Inflammatory macrophage (primary cell): ENCODE data around the gene TBC1D3G.
"Not testable (repeated sequence)": the region's sequence is repeated elsewhere in the genome, so short reads cannot be mapped to it uniquely, and the experiment has no call there.

Experiments
- DNase-seq, 2 donors: peaks; one replicate each; pipeline ENCODE4 v3.0.0-alpha.2; 2020 to 2022
- total RNA-seq, 18 experiments: gene quantifications; one replicate each; lab custom pipeline; 2026; ENCODE audit warnings: mixed read lengths in 6 of 18, inconsistent platforms in 2 of 18; lab: John Stamatoyannopoulos, UW

The TBC1D3G gene
- 0 to 0.03 (median 0) reads per million in 18 experiments for total RNA-seq

GRCh38 chr17:36323584-36323983 is at the start of gene TBC1D3G:
TBC1D3G (plus strand) TSS chr17:36323884; CDS start chr17:36325412, 1,528 bp downstream.
- DNase-seq: not testable (repeated sequence)

GRCh38 chr17:36283256-36283655 is 40.4 kb upstream of the TBC1D3G start:
- not testable (repeated sequence) for DNase-seq

GRCh38 chr17:36284219-36284618 is 39.5 kb upstream of the TBC1D3G start:
- DNase-seq: not testable (repeated sequence)

GRCh38 chr17:36289965-36290612 is 33.6 kb upstream of the TBC1D3G start:
- not testable (repeated sequence) for DNase-seq

- DNase-seq: not testable (repeated sequence)
Observed at GRCh38 chr17:36295161-36295560, 28.5 kb upstream of the TBC1D3G start.

DNA sequence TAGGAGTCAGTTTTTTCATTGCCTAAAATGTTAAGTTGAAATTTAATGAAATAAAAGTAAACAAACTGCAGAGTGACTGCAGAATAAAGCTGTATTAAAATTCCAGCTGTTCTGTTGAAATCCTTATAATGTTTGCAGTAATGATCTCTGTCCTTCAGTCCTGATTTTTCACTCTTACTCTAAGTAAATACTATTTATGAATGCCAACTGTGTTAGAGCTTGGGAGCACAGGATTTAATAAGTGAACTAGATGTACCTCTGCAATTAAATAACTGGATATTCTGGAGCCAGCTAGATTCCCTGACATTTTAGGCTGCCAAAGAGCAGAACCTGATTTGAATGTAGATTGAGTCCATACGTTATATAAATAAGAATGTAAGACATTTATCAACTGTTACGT is 7.9 kb upstream of the TBC1D3G start:
- not testable (repeated sequence) for DNase-seq

- DNase-seq: not testable (repeated sequence)
Observed at GRCh38 chr17:36362496-36362895, 38.8 kb downstream of the TBC1D3G start.

DNA sequence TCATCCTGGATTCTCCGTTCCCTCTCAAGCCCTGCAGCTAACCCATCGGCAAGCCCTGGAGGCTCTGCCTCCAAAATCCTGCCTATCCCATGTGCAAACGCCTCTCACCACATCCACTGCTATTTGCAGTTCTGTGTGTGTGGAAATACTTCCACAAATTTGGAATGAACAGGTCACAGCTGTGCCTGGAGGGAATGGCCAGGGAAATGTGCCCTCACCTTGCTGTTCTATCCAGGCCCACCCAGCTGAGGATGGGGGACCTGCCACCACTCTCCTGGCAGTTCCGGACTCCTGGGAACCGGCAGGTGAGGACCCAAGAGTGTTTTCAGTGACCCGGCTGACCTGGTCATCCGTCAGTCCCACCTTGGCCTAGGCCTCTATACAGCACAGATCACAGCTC is 52.3 kb downstream of the TBC1D3G start:
- not testable (repeated sequence) for DNase-seq
